ENCODE results near the gene CLDN10. TPM values are rescaled to one million over a fixed set of nuclear protein-coding genes. Genes with fewer than 3 reads are reported as not detected.

The CLDN10 gene
- total and polyA plus RNA-seq, 10 donors, result 0.08 to 0.52 (median 0.10) TPM; not detected in 5

DNA sequence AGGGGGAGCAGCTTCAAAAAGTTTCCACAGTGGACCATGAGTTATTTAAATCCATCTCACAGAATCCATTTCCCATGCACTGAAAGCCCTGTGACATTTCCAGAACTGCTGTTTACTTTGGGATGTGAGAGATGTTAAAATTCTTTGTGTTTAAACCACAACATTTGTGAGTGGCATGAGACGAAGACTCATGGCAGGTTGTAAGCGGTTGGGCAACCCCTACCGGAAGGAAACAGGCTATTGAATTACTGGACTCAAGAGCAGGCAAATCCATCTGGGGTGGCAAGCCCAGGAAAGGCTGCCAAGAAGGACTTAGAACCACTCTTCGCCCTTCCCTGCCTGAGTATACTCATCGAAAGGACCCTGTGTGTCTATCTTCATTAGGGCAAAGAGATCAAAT, 22.3 kb upstream of the CLDN10 start:
- H3K4me1 ChIP-seq, result no peaks in the 10 kb centered on the region
- H3K9me3 ChIP-seq, result peaks cover 0 to 7% (median 0%) of the 10 kb centered on the region in 8 donors
- no peak for DNase-seq
- H3K27me3 ChIP-seq (replicated peaks in 1 of 7), result peaks cover 0 to 21% (median 0%) of the 10 kb centered on the region in 7 donors
- 13 to 31% (median 20%) methylated on average over 5 of the region's 5 CpGs for WGBS, 5 donors
- intact Hi-C loops (cut with DNase I; ENCODE audit: low total_unique reads), result loop anchor here (10.0 kb wide), 1 partner anchor 305 kb away; no protein-coding TSS in a partner anchor
- no peak overlapping the region for H3K4me3 ChIP-seq
- H3K27ac ChIP-seq, result no peak overlapping the region
- TF ChIP-seq CTCF (IDR thresholded peaks at IDR 0.05 in 8 of 11, conservative IDR thresholded peaks at IDR 0.05 in 3 of 11), result no peak
- TF ChIP-seq POLR2AphosphoS5 (IDR thresholded peaks at IDR 0.05), result no peak
- no peak for TF ChIP-seq POLR2A (IDR thresholded peaks at IDR 0.05)
- no peaks in the 10 kb centered on the region for H3K36me3 ChIP-seq

GRCh38 chr13:95533545-95534160, 18.9 kb upstream of the CLDN10 start:
- H3K27ac ChIP-seq, result no peak overlapping the region
- no peaks in the 10 kb centered on the region for H3K4me1 ChIP-seq
- intact Hi-C loops (cut with DNase I; ENCODE audit: low total_unique reads), result loop anchor here (10.0 kb wide), 1 partner anchor 301 kb away; no protein-coding TSS in a partner anchor
- no peak overlapping the region for H3K4me3 ChIP-seq
- no peaks in the 10 kb centered on the region for H3K9me3 ChIP-seq
- no peak for DNase-seq
- TF ChIP-seq POLR2A (IDR thresholded peaks at IDR 0.05) (no peak), POLR2AphosphoS5 (IDR thresholded peaks at IDR 0.05) (no peak), CTCF (IDR thresholded peaks at IDR 0.05 in 8 of 11, conservative IDR thresholded peaks at IDR 0.05 in 3 of 11) (no peak)
- 73 to 81% (median 75%) methylated on average over 7 of the region's 7 CpGs for WGBS, 5 donors
- no peaks in the 10 kb centered on the region for H3K36me3 ChIP-seq
- H3K27me3 ChIP-seq (replicated peaks in 1 of 7), result peaks cover 0 to 30% (median 0%) of the 10 kb centered on the region in 7 donors

DNA sequence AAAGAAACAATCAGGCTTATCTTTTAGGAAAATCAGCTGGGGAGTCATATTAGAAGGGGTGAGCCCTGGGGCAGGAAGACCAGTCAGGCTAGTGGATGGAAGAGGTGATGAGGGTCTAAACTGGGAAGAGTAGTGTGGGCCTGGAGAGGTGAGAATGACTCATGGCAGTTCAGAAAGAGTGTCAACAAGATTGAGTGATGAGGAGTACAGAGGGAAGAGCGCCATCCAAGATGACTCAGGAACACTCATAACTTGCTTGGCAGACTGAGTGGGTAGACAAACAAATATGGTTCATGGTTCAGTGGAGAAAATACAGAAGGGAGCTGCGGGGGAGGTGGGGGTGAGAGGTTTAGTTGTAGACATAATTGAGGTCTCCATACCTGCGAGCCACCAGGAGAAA, 17.3 kb upstream of the CLDN10 start:
- no peak for TF ChIP-seq POLR2A (IDR thresholded peaks at IDR 0.05)
- no peak for TF ChIP-seq POLR2AphosphoS5 (IDR thresholded peaks at IDR 0.05)
- no peak for TF ChIP-seq CTCF (IDR thresholded peaks at IDR 0.05 in 8 of 11, conservative IDR thresholded peaks at IDR 0.05 in 3 of 11)
- intact Hi-C loops (cut with DNase I; ENCODE audit: low total_unique reads), result loop anchor here (10.0 kb wide), 1 partner anchor 300 kb away; no protein-coding TSS in a partner anchor
- no peak overlapping the region for H3K4me3 ChIP-seq
- H3K4me1 ChIP-seq, result no peaks in the 10 kb centered on the region
- H3K27ac ChIP-seq, result no peak overlapping the region
- H3K9me3 ChIP-seq, result no peaks in the 10 kb centered on the region
- DNase-seq, result no peak
- no peaks in the 10 kb centered on the region for H3K36me3 ChIP-seq
- H3K27me3 ChIP-seq (replicated peaks in 1 of 7), result peaks cover 0 to 28% (median 0%) of the 10 kb centered on the region in 7 donors
- WGBS, 5 donors, result 70 to 93% (median 79%) methylated on average over 3 of the region's 3 CpGs

GRCh38 chr13:95536632-95537241, 15.8 kb upstream of the CLDN10 start:
- 13 to 23% (median 21%) methylated on average over 6 of the region's 6 CpGs for WGBS, 5 donors
- Histone ChIP-seq H3K27me3 (replicated peaks in 1 of 7) (peaks cover 0 to 20% (median 0%) of the 10 kb centered on the region in 7 donors), H3K4me1 (no peaks in the 10 kb centered on the region), H3K36me3 (no peaks in the 10 kb centered on the region), H3K9me3 (no peaks in the 10 kb centered on the region), H3K4me3 (no peak overlapping the region), H3K27ac (no peak overlapping the region)
- TF ChIP-seq POLR2A (IDR thresholded peaks at IDR 0.05), result no peak
- peak in 4 of 11 experiments; percentile 26 to 37 (median 32) for TF ChIP-seq CTCF (IDR thresholded peaks at IDR 0.05 in 8 of 11, conservative IDR thresholded peaks at IDR 0.05 in 3 of 11)
- DNase-seq, result no peak
- intact Hi-C loops (cut with DNase I; ENCODE audit: low total_unique reads), result loop anchor here (10.0 kb wide), 1 partner anchor 298 kb away; no protein-coding TSS in a partner anchor
